A673 (cell line): ENCODE results near the gene MSI2.

Source experiments
- EZH2 ChIP-seq: fragments of 200-600 bp; sonication (generic); IDR thresholded peaks from 2 replicates; pipeline ENCODE4 v1.6.1; 2017; ENCODE audit warnings: borderline replicate concordance, low read depth, mild to moderate bottlenecking, mixed read lengths, antibody characterized with exemption, low read length; ENCODE audit not compliant: poor library complexity, severe bottlenecking
- TF ChIP-seq, protein P1 (sequence below): fragments of 300-800, 200-600 bp; sonication (generic); conservative IDR thresholded peaks from 2 replicates; pipeline ENCODE4 v1.5.1; 2017; ENCODE audit warnings: low read depth, mild to moderate bottlenecking, antibody characterized with exemption, low read length, moderate library complexity, mixed read lengths

DNA sequence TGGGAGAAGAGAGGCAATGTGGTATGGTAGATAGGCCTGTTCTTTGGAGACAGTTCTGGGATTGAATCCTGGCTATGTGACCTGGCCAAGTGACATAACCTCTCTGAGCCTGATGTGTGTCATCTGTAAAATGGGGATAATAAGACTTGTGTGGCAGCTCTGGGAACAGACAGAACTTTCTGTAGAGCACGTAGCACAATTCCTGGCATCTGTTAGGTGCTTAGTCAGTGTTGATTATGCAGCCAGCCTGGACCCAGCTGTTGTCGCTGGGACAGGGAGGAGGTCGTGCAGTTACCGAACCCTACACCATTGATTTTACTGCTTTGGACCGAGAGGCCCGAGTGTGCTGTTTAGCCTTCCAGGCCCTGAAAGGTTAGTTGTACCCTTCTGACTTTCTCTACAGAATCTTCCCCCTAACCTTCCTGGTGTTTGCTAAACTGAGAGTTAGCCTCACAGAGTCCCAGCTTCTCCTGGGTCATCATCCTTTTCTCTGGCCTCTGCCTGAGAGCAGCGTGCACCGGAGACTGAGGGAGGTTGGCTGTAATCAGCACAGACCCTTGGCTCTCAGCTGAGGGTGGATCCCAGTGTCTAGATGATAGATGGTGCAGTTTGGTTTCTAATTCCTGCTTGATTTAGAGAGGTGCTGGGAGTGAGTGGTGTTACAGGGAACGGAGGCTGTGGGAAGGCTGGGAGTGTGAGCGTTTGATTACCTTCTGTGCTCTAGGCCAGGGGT is 31.9 kb downstream of the MSI2 start:
- no peak for TF ChIP-seq EZH2
- TF ChIP-seq, protein P1, sequence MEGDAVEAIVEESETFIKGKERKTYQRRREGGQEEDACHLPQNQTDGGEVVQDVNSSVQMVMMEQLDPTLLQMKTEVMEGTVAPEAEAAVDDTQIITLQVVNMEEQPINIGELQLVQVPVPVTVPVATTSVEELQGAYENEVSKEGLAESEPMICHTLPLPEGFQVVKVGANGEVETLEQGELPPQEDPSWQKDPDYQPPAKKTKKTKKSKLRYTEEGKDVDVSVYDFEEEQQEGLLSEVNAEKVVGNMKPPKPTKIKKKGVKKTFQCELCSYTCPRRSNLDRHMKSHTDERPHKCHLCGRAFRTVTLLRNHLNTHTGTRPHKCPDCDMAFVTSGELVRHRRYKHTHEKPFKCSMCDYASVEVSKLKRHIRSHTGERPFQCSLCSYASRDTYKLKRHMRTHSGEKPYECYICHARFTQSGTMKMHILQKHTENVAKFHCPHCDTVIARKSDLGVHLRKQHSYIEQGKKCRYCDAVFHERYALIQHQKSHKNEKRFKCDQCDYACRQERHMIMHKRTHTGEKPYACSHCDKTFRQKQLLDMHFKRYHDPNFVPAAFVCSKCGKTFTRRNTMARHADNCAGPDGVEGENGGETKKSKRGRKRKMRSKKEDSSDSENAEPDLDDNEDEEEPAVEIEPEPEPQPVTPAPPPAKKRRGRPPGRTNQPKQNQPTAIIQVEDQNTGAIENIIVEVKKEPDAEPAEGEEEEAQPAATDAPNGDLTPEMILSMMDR, result no peak
